Liver (tissue), 9 donors: ENCODE results near the gene CLEC20A. TPM values are rescaled to one million over a fixed set of nuclear protein-coding genes. Genes with fewer than 3 reads are reported as not detected.

Experiments
- DNase-seq: peaks from one replicate; pipeline ENCODE4 v3.0.0-alpha.2; 2017; ENCODE audit warnings: low spot score
- H3K27ac ChIP-seq, 2 donors: one replicate each; pipeline ENCODE4 v1.7.0; 2013; ENCODE audit warnings: inconsistent platforms in 2 of 2, low read length in 2 of 2, control low read depth in 1 of 2, low read depth in 1 of 2, mild to moderate bottlenecking in 1 of 2
- H3K27me3 ChIP-seq, 4 donors: one replicate each; pipeline versions ENCODE4 v1.6.1 to v1.7.0; 2013; ENCODE audit warnings: low read length in 3 of 4, inconsistent platforms in 1 of 4, mild to moderate bottlenecking in 1 of 4, moderate library complexity in 1 of 4; ENCODE audit not compliant: control insufficient read depth in 4 of 4, insufficient read depth in 4 of 4
- H3K36me3 ChIP-seq, 4 donors: one replicate each; pipeline versions ENCODE4 v1.6.1 to v1.7.0; 2013; ENCODE audit warnings: low read length in 3 of 4, mild to moderate bottlenecking in 3 of 4, low read depth in 1 of 4, moderate library complexity in 1 of 4; ENCODE audit not compliant: control insufficient read depth in 4 of 4, insufficient read depth in 3 of 4
- H3K4me1 ChIP-seq, 4 donors: one replicate each; pipeline versions ENCODE4 v1.6.1 to v1.7.0; 2013; ENCODE audit warnings: low read length in 3 of 4, mild to moderate bottlenecking in 3 of 4, moderate library complexity in 1 of 4; ENCODE audit not compliant: control insufficient read depth in 4 of 4, insufficient read depth in 4 of 4
- H3K4me3 ChIP-seq, 3 donors: one replicate each; pipeline versions ENCODE4 v1.6.1 to v1.7.0; 2013; ENCODE audit warnings: low read length in 3 of 3, control low read depth in 1 of 3, low read depth in 1 of 3, mild to moderate bottlenecking in 1 of 3
- H3K9ac ChIP-seq, 2 donors: one replicate each; pipeline ENCODE4 v1.7.0; 2013; ENCODE audit warnings: low read length in 2 of 2, mild to moderate bottlenecking in 2 of 2, moderate library complexity in 2 of 2, control low read depth in 1 of 2, low read depth in 1 of 2
- H3K9me3 ChIP-seq, 4 donors: one replicate each; pipeline versions ENCODE4 v1.6.1 to v1.7.0; 2013; ENCODE audit warnings: low read length in 3 of 4; ENCODE audit not compliant: control insufficient read depth in 4 of 4
- ATF3 ChIP-seq: IDR thresholded peaks from 2 replicates; pipeline ENCODE4 v1.6.1; 2016; ENCODE audit warnings: antibody characterized with exemption
- EGR1 ChIP-seq, 2 donors: IDR thresholded peaks; 2 replicates each; pipeline ENCODE4 v1.6.1; 2016 to 2018; ENCODE audit warnings: antibody characterized with exemption in 2 of 2, low read depth in 2 of 2
- FOXA1 ChIP-seq: IDR thresholded peaks from 2 replicates; pipeline ENCODE4 v1.6.1; 2016; ENCODE audit warnings: antibody characterized with exemption
- FOXA2 ChIP-seq: IDR thresholded peaks from 2 replicates; pipeline ENCODE4 v1.6.1; 2016; ENCODE audit warnings: antibody characterized with exemption
- GABPA ChIP-seq, 2 donors: IDR thresholded peaks in 1 of 2; conservative IDR thresholded peaks in 1 of 2; 2 replicates each; pipeline ENCODE4 v1.6.1; 2016; ENCODE audit warnings: antibody characterized with exemption in 2 of 2, mild to moderate bottlenecking in 1 of 2, moderate library complexity in 1 of 2
- HNF4A ChIP-seq, 2 donors: conservative IDR thresholded peaks; 2 replicates each; pipeline ENCODE4 v1.6.1; 2016; ENCODE audit warnings: antibody characterized with exemption in 2 of 2, mild to moderate bottlenecking in 2 of 2
- HNF4G ChIP-seq: IDR thresholded peaks from 2 replicates; pipeline ENCODE4 v1.6.1; 2016; ENCODE audit warnings: antibody characterized with exemption
- JUND ChIP-seq, 2 donors: IDR thresholded peaks; 2 replicates each; pipeline ENCODE4 v1.6.1; 2016; ENCODE audit warnings: antibody characterized with exemption in 2 of 2
- NR2F2 ChIP-seq: IDR thresholded peaks from 2 replicates; pipeline ENCODE4 v1.6.1; 2016; ENCODE audit warnings: antibody characterized with exemption
- RAD21 ChIP-seq, 2 donors: IDR thresholded peaks; 2 replicates each; pipeline ENCODE4 v1.6.1; 2016; ENCODE audit warnings: antibody characterized with exemption in 2 of 2, mild to moderate bottlenecking in 2 of 2
- REST ChIP-seq: IDR thresholded peaks from 2 replicates; pipeline ENCODE4 v1.6.1; 2016; ENCODE audit warnings: antibody characterized with exemption, mild to moderate bottlenecking
- RXRA ChIP-seq, 2 donors: IDR thresholded peaks; 2 replicates each; pipeline ENCODE4 v1.6.1; 2017 to 2018; ENCODE audit warnings: antibody characterized with exemption in 2 of 2, mild to moderate bottlenecking in 1 of 2
- SP1 ChIP-seq: IDR thresholded peaks from 2 replicates; pipeline ENCODE4 v1.6.1; 2018; ENCODE audit warnings: antibody characterized with exemption, mild to moderate bottlenecking
- TAF1 ChIP-seq: conservative IDR thresholded peaks from 2 replicates; pipeline ENCODE4 v1.6.1; 2016; ENCODE audit warnings: antibody characterized with exemption, mild to moderate bottlenecking
- YY1 ChIP-seq: IDR thresholded peaks from 2 replicates; pipeline ENCODE4 v1.6.1; 2016; ENCODE audit warnings: antibody characterized with exemption, mild to moderate bottlenecking
- WGBS: extraction: QIAGEN DNeasy Blood & Tissue Kit; methylation state at CpG from one replicate; pipeline ENCODE4 v1.1.7; 2013; 5-methylcytosine and 5-hydroxymethylcytosine counted together
- polyA plus RNA-seq, 2 donors: library from polyadenylated mRNA; stranded (reverse) in 1 of 2; unstranded in 1 of 2; fragments of 200-250 nt in 1 of 2; fragments of >200 nt in 1 of 2; fragmentation: Nextera tagmentation in 1 of 2; extraction: Ambion mirVana in 1 of 2; gene quantifications; one replicate each; pipeline versions ENCODE4 v1.2.1 to v1.2.3, GENCODE V29; 2013 to 2015
- total RNA-seq, 2 donors: library from RNA; depleted of rRNA; stranded (reverse); fragments of >200 nt; gene quantifications; one replicate each; pipeline ENCODE4 v1.2.3, GENCODE V29; 2014
- TF ChIP-seq, protein P1 (sequence below): IDR thresholded peaks from 2 replicates; pipeline ENCODE4 v1.6.1; 2016; ENCODE audit warnings: antibody characterized with exemption
- TF ChIP-seq, protein P2 (sequence below): IDR thresholded peaks from 2 replicates; pipeline ENCODE4 v1.6.1; 2016; ENCODE audit warnings: antibody characterized with exemption
- TF ChIP-seq, protein P3 (sequence below): fragments of 150-350 bp; IDR thresholded peaks from 2 replicates; pipeline ENCODE4 v1.5.1; 2017; ENCODE audit warnings: improper control_type of control experiment, low read depth, low read length; ENCODE audit not compliant: missing input control
- donor health status: healthy.
- donor health status: healthy.
- donor health status: healthy.
- donor health status: healthy.
- donor health status: healthy.

Gene CLEC20A
- total and polyA plus RNA-seq, 4 donors, result 0.33 TPM; not detected in 3

- H3K9me3 ChIP-seq, result no peaks in the 10 kb centered on the region
- no peak for TF ChIP-seq ATF3
- no peak for TF ChIP-seq RAD21 (IDR thresholded peaks at IDR 0.05)
- TF ChIP-seq HNF4A (conservative IDR thresholded peaks at IDR 0.05), result no peak
- no peak for TF ChIP-seq REST
- TF ChIP-seq HNF4G, result no peak
- TF ChIP-seq FOXA1, result no peak
- no peak for TF ChIP-seq FOXA2
- no peak for TF ChIP-seq GABPA (IDR thresholded peaks at IDR 0.05 in 1 of 2, conservative IDR thresholded peaks at IDR 0.05 in 1 of 2)
- TF ChIP-seq, protein P1, sequence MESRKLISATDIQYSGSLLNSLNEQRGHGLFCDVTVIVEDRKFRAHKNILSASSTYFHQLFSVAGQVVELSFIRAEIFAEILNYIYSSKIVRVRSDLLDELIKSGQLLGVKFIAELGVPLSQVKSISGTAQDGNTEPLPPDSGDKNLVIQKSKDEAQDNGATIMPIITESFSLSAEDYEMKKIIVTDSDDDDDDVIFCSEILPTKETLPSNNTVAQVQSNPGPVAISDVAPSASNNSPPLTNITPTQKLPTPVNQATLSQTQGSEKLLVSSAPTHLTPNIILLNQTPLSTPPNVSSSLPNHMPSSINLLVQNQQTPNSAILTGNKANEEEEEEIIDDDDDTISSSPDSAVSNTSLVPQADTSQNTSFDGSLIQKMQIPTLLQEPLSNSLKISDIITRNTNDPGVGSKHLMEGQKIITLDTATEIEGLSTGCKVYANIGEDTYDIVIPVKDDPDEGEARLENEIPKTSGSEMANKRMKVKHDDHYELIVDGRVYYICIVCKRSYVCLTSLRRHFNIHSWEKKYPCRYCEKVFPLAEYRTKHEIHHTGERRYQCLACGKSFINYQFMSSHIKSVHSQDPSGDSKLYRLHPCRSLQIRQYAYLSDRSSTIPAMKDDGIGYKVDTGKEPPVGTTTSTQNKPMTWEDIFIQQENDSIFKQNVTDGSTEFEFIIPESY, result no peak
- TF ChIP-seq JUND (IDR thresholded peaks at IDR 0.05), result no peak
- TF ChIP-seq EGR1 (IDR thresholded peaks at IDR 0.05; ENCODE audit: low read depth in 2 of 2), result no peak
- no peak for TF ChIP-seq YY1
- TF ChIP-seq, protein P2, sequence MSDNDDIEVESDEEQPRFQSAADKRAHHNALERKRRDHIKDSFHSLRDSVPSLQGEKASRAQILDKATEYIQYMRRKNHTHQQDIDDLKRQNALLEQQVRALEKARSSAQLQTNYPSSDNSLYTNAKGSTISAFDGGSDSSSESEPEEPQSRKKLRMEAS, result no peak
- no peak for TF ChIP-seq NR2F2
- TF ChIP-seq SP1, result no peak
- no peak for TF ChIP-seq RXRA (IDR thresholded peaks at IDR 0.05)
- no peak for TF ChIP-seq TAF1
- TF ChIP-seq, protein P3, sequence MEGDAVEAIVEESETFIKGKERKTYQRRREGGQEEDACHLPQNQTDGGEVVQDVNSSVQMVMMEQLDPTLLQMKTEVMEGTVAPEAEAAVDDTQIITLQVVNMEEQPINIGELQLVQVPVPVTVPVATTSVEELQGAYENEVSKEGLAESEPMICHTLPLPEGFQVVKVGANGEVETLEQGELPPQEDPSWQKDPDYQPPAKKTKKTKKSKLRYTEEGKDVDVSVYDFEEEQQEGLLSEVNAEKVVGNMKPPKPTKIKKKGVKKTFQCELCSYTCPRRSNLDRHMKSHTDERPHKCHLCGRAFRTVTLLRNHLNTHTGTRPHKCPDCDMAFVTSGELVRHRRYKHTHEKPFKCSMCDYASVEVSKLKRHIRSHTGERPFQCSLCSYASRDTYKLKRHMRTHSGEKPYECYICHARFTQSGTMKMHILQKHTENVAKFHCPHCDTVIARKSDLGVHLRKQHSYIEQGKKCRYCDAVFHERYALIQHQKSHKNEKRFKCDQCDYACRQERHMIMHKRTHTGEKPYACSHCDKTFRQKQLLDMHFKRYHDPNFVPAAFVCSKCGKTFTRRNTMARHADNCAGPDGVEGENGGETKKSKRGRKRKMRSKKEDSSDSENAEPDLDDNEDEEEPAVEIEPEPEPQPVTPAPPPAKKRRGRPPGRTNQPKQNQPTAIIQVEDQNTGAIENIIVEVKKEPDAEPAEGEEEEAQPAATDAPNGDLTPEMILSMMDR, result no peak
- H3K4me1 ChIP-seq, result no peaks in the 10 kb centered on the region
- H3K9ac ChIP-seq, result no peak overlapping the region
- H3K27ac ChIP-seq, result no peak overlapping the region
- H3K36me3 ChIP-seq, result peaks cover 0 to 13% (median 5%) of the 10 kb centered on the region in 4 donors
- H3K4me3 ChIP-seq, result no peak overlapping the region
- H3K27me3 ChIP-seq, result no peaks in the 10 kb centered on the region
- DNase-seq, result no peak
Measured at GRCh38 chr1:178464566-178464965, 32.2 kb downstream of the CLEC20A start.

DNA sequence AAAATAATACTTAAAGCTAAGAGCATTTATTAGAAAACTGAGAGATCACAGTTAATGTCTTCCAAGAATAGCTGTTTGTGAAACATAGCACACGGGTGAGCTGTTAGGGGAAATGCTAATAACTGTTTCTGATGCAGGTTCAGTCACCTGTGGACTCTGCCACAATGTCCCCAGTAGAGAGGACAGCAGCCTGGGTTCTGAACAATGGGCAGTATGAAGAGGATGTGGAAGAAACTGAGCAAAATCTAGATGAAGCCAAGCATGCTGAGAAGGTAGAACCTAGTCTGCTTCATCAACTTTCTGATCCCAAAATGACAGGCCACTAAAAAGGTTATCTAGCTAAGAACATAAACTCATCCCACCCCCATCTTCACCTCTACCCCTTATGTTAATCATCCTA lies 32.6 kb downstream of the CLEC20A start:
- Histone ChIP-seq H3K36me3 (peaks cover 0 to 13% (median 5%) of the 10 kb centered on the region in 4 donors), H3K27ac (no peak overlapping the region), H3K27me3 (no peaks in the 10 kb centered on the region), H3K9ac (no peak overlapping the region), H3K9me3 (no peaks in the 10 kb centered on the region), H3K4me3 (no peak overlapping the region), H3K4me1 (no peaks in the 10 kb centered on the region)
- DNase-seq, result no peak
- TF ChIP-seq REST, result no peak
- no peak for TF ChIP-seq SP1
- WGBS, result 47% methylated on average over 1 of the region's 1 CpG
